Natural killer cell (primary cell): ENCODE data around the gene EIF3K. TPM values are rescaled to one million over a fixed set of nuclear protein-coding genes. Genes with fewer than 3 reads are reported as not detected.

Source experiments
- ATAC-seq, 3 donors: fragments of 150-1000 bp in 2 of 3; fragments of 200-7000 bp in 1 of 3; cut with Tn5 transposase; 1 replicate in 1 of 3; 2 replicates in 2 of 3; pipeline ENCODE4 v1.10.0; 2021; ENCODE audit warnings: mild to moderate bottlenecking in 2 of 3, moderate library complexity in 2 of 3
- DNase-seq, 2 donors: peaks; one replicate each; pipeline versions ENCODE4 v3.0.0 to v3.0.0-alpha.2; 2013 to 2021; ENCODE audit warnings: mixed read lengths in 1 of 2
- H3K27ac ChIP-seq: one replicate; pipeline ENCODE4 v1.5.1; 2013; ENCODE audit warnings: mild to moderate bottlenecking, low read length
- H3K27me3 ChIP-seq: one replicate; pipeline ENCODE4 v1.6.1; 2013; ENCODE audit warnings: low read length; ENCODE audit not compliant: control insufficient read depth, insufficient read depth
- H3K36me3 ChIP-seq: one replicate; pipeline ENCODE4 v1.6.1; 2013; ENCODE audit warnings: low read length; ENCODE audit not compliant: control insufficient read depth, insufficient read depth
- H3K4me1 ChIP-seq: one replicate; pipeline ENCODE4 v1.6.1; 2013; ENCODE audit warnings: low read length; ENCODE audit not compliant: control insufficient read depth, insufficient read depth
- H3K4me3 ChIP-seq: one replicate; pipeline ENCODE4 v1.5.1; 2013; ENCODE audit warnings: low read length
- H3K9me3 ChIP-seq: one replicate; pipeline ENCODE4 v1.6.1; 2013; ENCODE audit warnings: low read length; ENCODE audit not compliant: control insufficient read depth, insufficient read depth
- H3K27ac Mint-ChIP-seq, 2 donors: one replicate each; pipeline ENCODE4 v1.8.0; 2022; ENCODE audit warnings: mild to moderate bottlenecking in 2 of 2, mixed read lengths in 2 of 2, moderate library complexity in 1 of 2
- H3K27me3 Mint-ChIP-seq, 2 donors: one replicate each; pipeline ENCODE4 v1.8.0; 2022; ENCODE audit warnings: low read depth in 2 of 2, mixed read lengths in 2 of 2
- H3K36me3 Mint-ChIP-seq: one replicate; pipeline ENCODE4 v1.8.0; 2022; ENCODE audit warnings: mixed read lengths
- H3K4me1 Mint-ChIP-seq, 2 donors: one replicate each; pipeline ENCODE4 v1.8.0; 2022; ENCODE audit warnings: mixed read lengths in 2 of 2
- H3K4me3 Mint-ChIP-seq: one replicate; pipeline ENCODE4 v1.8.0; 2022; ENCODE audit warnings: mild to moderate bottlenecking, moderate library complexity, mixed read lengths
- H3K9me3 Mint-ChIP-seq, 2 donors: one replicate each; pipeline ENCODE4 v1.8.0; 2022; ENCODE audit warnings: mixed read lengths in 2 of 2
- CTCF ChIP-seq: fragments of 200-600 bp; IDR thresholded peaks from one replicate; pipeline ENCODE4 v1.8.0; 2022; ENCODE audit warnings: antibody characterized with exemption
- WGBS: methylation state at CpG from one replicate; pipeline ENCODE4 v1.1.7; 2013; ENCODE audit warnings: missing lambda C conversion rate; ENCODE audit not compliant: insufficient coverage; 5-methylcytosine and 5-hydroxymethylcytosine counted together
- intact Hi-C: fragments of 100-400 bp; cut with micrococcal nuclease; formaldehyde crosslinking; loops from one replicate; pipeline ENCODE4 v1.14.2; 2022
- total RNA-seq, 4 donors: library from RNA; stranded (reverse); fragments of 120-200 nt in 1 of 4; gene quantifications; one replicate each; pipeline versions ENCODE4 v1.2.3 to v1.2.4, GENCODE V29; 2013 to 2022

Gene EIF3K
- total RNA-seq, 3 donors from 2014 or later (not counting 1 experiment from before 2014, with no cell fraction given), result 232 to 262 (median 238) TPM

- WGBS, result 96% methylated on average over 22 of the region's 22 CpGs
- ATAC-seq, result no peak
These were observed 44.2 kb downstream of the EIF3K start for GRCh38 chr19:38663156-38663651.

DNA sequence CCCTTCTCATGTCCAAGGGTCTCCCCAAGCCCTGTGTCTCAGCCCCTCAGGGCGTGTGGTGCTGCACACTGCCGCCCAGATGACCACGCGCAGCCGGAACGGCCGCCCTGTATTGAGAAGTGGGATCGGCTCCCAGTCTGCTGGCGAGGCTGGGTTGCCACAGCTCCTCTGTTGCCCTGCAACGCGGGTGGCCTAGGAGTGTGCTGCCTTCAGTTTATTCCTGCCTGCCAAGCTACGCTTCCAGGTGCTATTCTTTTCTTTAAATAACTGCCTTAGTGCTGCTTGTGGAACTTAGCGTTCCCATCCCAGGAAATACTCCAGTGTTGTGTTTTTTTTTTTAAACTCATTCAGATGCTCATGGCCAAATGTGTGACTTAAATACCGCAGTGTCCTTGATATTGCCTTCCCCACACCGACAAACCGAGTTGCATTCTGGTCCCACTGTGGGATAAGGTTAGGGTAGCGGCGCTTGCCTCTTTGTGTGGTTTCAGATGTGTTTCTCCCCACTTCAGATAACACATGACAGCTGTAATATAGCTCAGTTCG is 45.0 kb downstream of the EIF3K start:
- H3K4me1 Mint-ChIP-seq, result peaks cover 82% of the 10 kb centered on the region in 2 donors
- WGBS, result 55% methylated on average over 14 of the region's 19 CpGs
- H3K4me3 Mint-ChIP-seq, result peak overlapping the region; percentile 91
- peak overlapping the region; percentile 85 for H3K27ac Mint-ChIP-seq
- no peak overlapping the region for H3K4me3 ChIP-seq
- no peaks in the 10 kb centered on the region for H3K27me3 Mint-ChIP-seq
- no peaks in the 10 kb centered on the region for H3K27me3 ChIP-seq
- peaks cover 9% of the 10 kb centered on the region for H3K36me3 ChIP-seq
- H3K9me3 ChIP-seq, result no peaks in the 10 kb centered on the region
- H3K27ac ChIP-seq, result peak overlapping the region; percentile 60
- intact Hi-C loops, result loop anchor here (2.0 kb wide), 1 partner anchor 13 kb away; no protein-coding TSS in a partner anchor
- ATAC-seq (peak; percentile 59 to 77 (median 74)), DNase-seq (peak; percentile 60 to 63)
- no peaks in the 10 kb centered on the region for H3K36me3 Mint-ChIP-seq
- TF ChIP-seq CTCF, result no peak
- no peaks in the 10 kb centered on the region for H3K9me3 Mint-ChIP-seq
- peaks cover 96% of the 10 kb centered on the region for H3K4me1 ChIP-seq

More at GRCh38 chr19:38663156-38663651, 44.2 kb downstream of the EIF3K start:
- H3K4me3 ChIP-seq, result no peak overlapping the region
- DNase-seq, result no peak
- H3K4me1 Mint-ChIP-seq, result peaks cover 79 to 80% of the 10 kb centered on the region in 2 donors
- H3K27ac Mint-ChIP-seq, result peak overlapping the region; percentile 79 to 85
- TF ChIP-seq CTCF, result no peak
- peak overlapping the region; percentile 60 for H3K27ac ChIP-seq
- no peak overlapping the region for H3K4me3 Mint-ChIP-seq
- H3K9me3 Mint-ChIP-seq, result no peaks in the 10 kb centered on the region
- intact Hi-C loops, result no loop called here
- no peaks in the 10 kb centered on the region for H3K9me3 ChIP-seq
- H3K4me1 ChIP-seq, result peaks cover 95% of the 10 kb centered on the region
- H3K36me3 ChIP-seq, result peaks cover 9% of the 10 kb centered on the region
- H3K27me3 Mint-ChIP-seq, result no peaks in the 10 kb centered on the region
- no peaks in the 10 kb centered on the region for H3K27me3 ChIP-seq
- no peaks in the 10 kb centered on the region for H3K36me3 Mint-ChIP-seq

GRCh38 chr19:38664503-38665211 is 45.7 kb downstream of the EIF3K start:
- TF ChIP-seq CTCF, result no peak
- Mint-ChIP-seq H3K4me3 (peak overlapping the region; percentile 91), H3K4me1 (peaks cover 82% of the 10 kb centered on the region in 2 donors), H3K9me3 (no peaks in the 10 kb centered on the region), H3K27ac (peak overlapping the region; percentile 85), H3K36me3 (no peaks in the 10 kb centered on the region), H3K27me3 (no peaks in the 10 kb centered on the region)
- Histone ChIP-seq H3K4me3 (peak overlapping the region; percentile 2), H3K27ac (peak overlapping the region; percentile 60), H3K27me3 (no peaks in the 10 kb centered on the region), H3K36me3 (peaks cover 9% of the 10 kb centered on the region), H3K9me3 (no peaks in the 10 kb centered on the region), H3K4me1 (peaks cover 96% of the 10 kb centered on the region)
- WGBS, result 14% methylated on average over 5 of the region's 7 CpGs
- intact Hi-C loops, result loop anchor here (2.0 kb wide), 1 partner anchor 14 kb away; no protein-coding TSS in a partner anchor
- DNase-seq (no peak), ATAC-seq (peak in 2 of 3 donors; percentile 6 to 38)
